Esophagus muscularis mucosa (tissue), 3 donors: Measurements from ENCODE around the gene HIC1.

Experiments used
- CTCF ChIP-seq, 3 experiments: fragments of 200-600 bp in 2 of 3; fragments of 450-650 bp in 1 of 3; sonication (generic) in 2 of 3; IDR thresholded peaks; one replicate each; pipeline ENCODE4 v1.5.1; 2017 to 2019; ENCODE audit warnings: antibody characterized with exemption in 3 of 3, mild to moderate bottlenecking in 2 of 3, moderate library complexity in 1 of 3
- EP300 ChIP-seq: sonication (generic); formaldehyde crosslinking; IDR thresholded peaks from one replicate; pipeline ENCODE4 v1.6.1; 2017; ENCODE audit warnings: antibody characterized with exemption

GRCh38 chr17:2071024-2071385 lies 16.1 kb downstream of the HIC1 start:
- TF ChIP-seq CTCF (IDR thresholded peaks at IDR 0.05), result no peak
- TF ChIP-seq EP300, result no peak
